Dermis lymphatic vessel endothelial cell (primary cell): Measurements from ENCODE around the gene CCDC120. TPM values are rescaled to one million over a fixed set of nuclear protein-coding genes. Genes with fewer than 3 reads are reported as not detected.

Source experiments
- total RNA-seq: library from RNA; depleted of rRNA; stranded (reverse); fragments of >200 nt; gene quantifications from 2 replicates; pipeline ENCODE4 v1.2.1, GENCODE V29; 2014

The CCDC120 gene
- total RNA-seq, result 0.52 and 0.54 TPM in 2 replicates

GRCh38 chrX:49058794-49059193 lies at the start of gene CCDC120:
Gene CCDC120 (plus strand): TSS chrX:49058999. CDS start chrX:49062042, 3,043 bp downstream.

DNA sequence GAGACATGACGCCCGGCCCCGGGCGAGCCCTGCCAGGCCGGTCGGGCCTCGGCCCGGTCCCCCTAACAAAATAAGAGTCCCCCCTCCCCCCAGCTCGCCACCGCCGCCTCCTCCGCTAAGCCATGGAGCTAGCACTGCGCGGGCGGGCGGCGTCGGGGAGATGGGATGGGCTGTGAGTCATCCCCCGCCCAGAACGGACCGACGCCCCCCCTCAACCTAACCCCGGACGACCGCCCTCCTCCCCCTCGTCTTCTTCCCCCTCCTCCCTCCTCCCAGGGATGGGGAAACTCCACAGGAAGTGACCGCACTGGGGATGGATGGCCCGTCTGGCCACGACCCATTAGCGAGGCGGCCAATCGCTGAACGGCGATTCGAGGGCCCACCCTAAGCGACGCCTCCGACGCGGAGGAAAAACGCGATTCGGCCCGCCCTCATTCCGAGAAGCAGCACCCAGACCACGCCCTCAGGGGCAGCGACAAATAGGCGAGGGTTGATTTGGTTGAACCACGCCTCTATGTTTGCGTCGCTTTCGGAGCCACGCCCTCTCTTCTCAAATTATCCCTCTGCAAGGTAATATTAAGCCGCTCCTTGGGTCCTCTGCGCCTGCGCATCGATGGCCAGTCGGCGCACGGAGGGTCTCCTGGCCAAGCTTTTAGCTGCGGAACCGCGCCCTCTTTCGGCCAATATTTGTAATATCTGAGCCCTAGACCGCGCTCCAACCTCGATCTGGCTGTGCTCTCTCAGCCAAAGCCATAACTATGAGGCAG lies 15.4 kb upstream of the CCDC120 start, which contains the start of gene TFE3:
Gene TFE3 (minus strand): TSS at position 138 of the 767 bp plus-strand sequence. CDS start 131 bp downstream, at position 7.

DNA sequence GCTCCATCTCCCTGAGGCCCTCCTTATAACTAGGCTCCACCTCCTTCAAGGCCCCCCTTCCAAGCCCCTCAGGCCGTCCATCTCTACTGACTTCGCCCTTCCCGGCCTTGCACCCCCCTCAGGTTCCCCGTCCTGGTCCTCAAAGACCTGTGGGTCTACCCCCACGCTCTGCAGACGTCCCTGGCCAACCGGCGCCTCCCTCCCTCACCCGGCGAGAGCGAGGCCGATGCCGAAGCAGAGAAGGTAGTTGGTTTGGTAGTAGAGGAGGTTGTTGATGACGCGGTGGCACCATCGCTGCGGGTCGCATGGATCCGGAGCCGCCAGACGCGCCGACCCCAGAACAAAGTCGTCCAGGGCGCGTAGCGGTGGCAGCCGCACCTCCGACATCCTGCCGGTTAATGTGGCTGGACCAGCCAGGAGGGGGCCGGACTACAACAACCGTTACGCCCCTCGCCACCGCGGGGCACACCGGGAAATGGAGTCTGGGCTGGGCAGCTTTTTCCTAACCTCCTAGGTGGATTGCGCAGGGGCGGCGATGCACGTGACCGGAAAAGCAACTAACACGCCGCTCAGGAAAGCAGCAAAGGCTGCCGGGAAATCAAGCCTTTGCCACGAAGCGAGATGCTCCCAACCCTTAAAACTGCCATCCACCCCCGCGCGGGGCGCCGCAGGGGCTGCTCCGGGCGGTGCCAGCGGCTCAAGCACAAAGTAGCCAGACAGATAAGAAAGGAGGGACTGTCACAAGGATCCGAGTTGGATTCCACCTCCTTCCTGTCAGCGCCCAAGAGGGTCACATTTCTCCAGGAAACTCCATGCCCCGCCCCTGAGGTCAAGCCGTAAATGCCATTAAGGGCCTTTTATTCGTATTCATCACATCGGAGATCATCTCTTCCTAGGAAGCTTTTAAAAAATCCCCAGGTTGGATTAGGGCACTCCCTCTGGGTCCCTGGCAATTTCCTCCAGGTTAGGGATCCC lies 15.1 kb downstream of the CCDC120 start, which contains the start of gene PRAF2:
Gene PRAF2 (minus strand): TSS at position 402 of the 975 bp plus-strand sequence. CDS start 15 bp downstream, at position 387.

GRCh38 chrX:49079489-49080428 lies 21.0 kb downstream of the CCDC120 start, which contains the start of gene WDR45:
Gene WDR45 (minus strand): TSS chrX:49079887. CDS start chrX:49078095, 1,792 bp downstream.

Other genes starting within 250 kb of the CCDC120 start
- gene ERAS, start 232.5 kb upstream of the CCDC120 start, total RNA-seq, result not detected in 2 replicates
- gene PCSK1N, start 223.4 kb upstream of the CCDC120 start, total RNA-seq, result 0.09 and 0.11 TPM in 2 replicates
- gene TIMM17B, start 161.2 kb upstream of the CCDC120 start, total RNA-seq, result 18.6 and 20.2 TPM in 2 replicates
- gene PQBP1, start 161.1 kb upstream of the CCDC120 start, total RNA-seq, result 73.4 and 80.2 TPM in 2 replicates
- gene SLC35A2, start 147.4 kb upstream of the CCDC120 start, total RNA-seq, result 7.8 and 11.9 TPM in 2 replicates
- gene PIM2, start 140.0 kb upstream of the CCDC120 start, total RNA-seq, result 3.0 and 3.4 TPM in 2 replicates
- gene OTUD5, start 101.4 kb upstream of the CCDC120 start, total RNA-seq, result 25.8 and 26.0 TPM in 2 replicates
- gene KCND1, start 87.2 kb upstream of the CCDC120 start, total RNA-seq, result 0.09 and 0.22 TPM in 2 replicates
- 14.7 and 17.6 TPM in 2 replicates for gene GRIPAP1, start 56.7 kb upstream of the CCDC120 start, total RNA-seq
- 9.2 and 10.8 TPM in 2 replicates for gene TFE3, start 15.6 kb upstream of the CCDC120 start, total RNA-seq
- 3.2 and 3.5 TPM in 2 replicates for gene PRAF2, start 15.0 kb downstream of the CCDC120 start, total RNA-seq
- gene WDR45, start 20.9 kb downstream of the CCDC120 start, total RNA-seq, result 15.4 and 22.4 TPM in 2 replicates
- 19.0 TPM in 2 replicates for gene GPKOW, start 64.7 kb downstream of the CCDC120 start, total RNA-seq
- 0.43 and 0.76 TPM in 2 replicates for gene MAGIX, start 103.8 kb downstream of the CCDC120 start, total RNA-seq
- 7.8 TPM in 2 replicates for gene PLP2, start 112.9 kb downstream of the CCDC120 start, total RNA-seq
- gene PRICKLE3, start 127.4 kb downstream of the CCDC120 start, total RNA-seq, result 2.9 and 3.6 TPM in 2 replicates
- 0.17 and 0.22 TPM in 2 replicates for gene SYP, start 141.2 kb downstream of the CCDC120 start, total RNA-seq
- under 0.01 TPM in 2 replicates for gene CACNA1F, start 174.3 kb downstream of the CCDC120 start, total RNA-seq
- gene CCDC22, start 176.5 kb downstream of the CCDC120 start, total RNA-seq, result 6.3 and 7.6 TPM in 2 replicates
- under 0.01 TPM in 1 of 2 replicates, not detected in the other for gene FOXP3, start 205.7 kb downstream of the CCDC120 start, total RNA-seq
- 1.6 and 1.7 TPM in 2 replicates for gene PPP1R3F, start 210.8 kb downstream of the CCDC120 start, total RNA-seq
- gene GAGE10, start 244.6 kb downstream of the CCDC120 start, total RNA-seq, result not detected in 2 replicates